CD4-positive, alpha-beta T cell (primary cell): Measurements from ENCODE around the gene SLC2A8. TPM values are rescaled to one million over a fixed set of nuclear protein-coding genes. Genes with fewer than 3 reads are reported as not detected.

Experiments used
- ATAC-seq: fragments of 200-7000 bp; cut with Tn5 transposase; one replicate; pipeline ENCODE4 v1.10.0; 2022; ENCODE audit warnings: mild to moderate bottlenecking; ENCODE audit not compliant: poor library complexity
- CTCF ChIA-PET: fragments of 350-600 bp; sonication (Branson Sonifier 250); formaldehyde crosslinking; loops from one replicate; lab custom pipeline; 2021; ENCODE audit warnings: antibody characterized with exemption, inconsistent platforms; lab: Charles Lee
- POLR2A ChIA-PET: fragments of 350-600 bp; sonication (Branson Sonifier 250); formaldehyde crosslinking; loops from one replicate; lab custom pipeline; 2021; ENCODE audit warnings: antibody characterized with exemption, inconsistent platforms; lab: Charles Lee
- DNase-seq, 14 experiments: peaks; one replicate each; pipeline ENCODE4 v3.0.0-alpha.2; 2013 to 2020; ENCODE audit warnings: mixed read lengths in 2 of 14
- H3K27ac ChIP-seq, 2 donors: one replicate each; pipeline versions ENCODE4 v1.5.1 to v1.7.0; 2013; ENCODE audit warnings: low read length in 2 of 2, low read depth in 1 of 2, mild to moderate bottlenecking in 1 of 2
- H3K27me3 ChIP-seq, 2 experiments: 1 replicate in 1 of 2; 2 replicates in 1 of 2; pipeline versions ENCODE4 v1.6.1 to v1.7.0; 2013; ENCODE audit warnings: low read length in 2 of 2, control low read depth in 1 of 2, mild to moderate bottlenecking in 1 of 2, moderate library complexity in 1 of 2; ENCODE audit not compliant: insufficient read depth in 2 of 2, control insufficient read depth in 1 of 2
- H3K36me3 ChIP-seq: one replicate; pipeline ENCODE4 v1.6.1; 2013; ENCODE audit warnings: low read length, control low read depth; ENCODE audit not compliant: insufficient read depth
- H3K4me1 ChIP-seq: one replicate; pipeline ENCODE4 v1.6.1; 2013; ENCODE audit warnings: low read length, control low read depth; ENCODE audit not compliant: insufficient read depth
- H3K4me3 ChIP-seq: one replicate; pipeline ENCODE4 v1.5.1; 2013; ENCODE audit warnings: mild to moderate bottlenecking, low read length, moderate library complexity
- H3K9me3 ChIP-seq, 2 experiments: 1 replicate in 1 of 2; 2 replicates in 1 of 2; pipeline versions ENCODE4 v1.6.1 to v1.7.0; 2013; ENCODE audit warnings: low read length in 2 of 2, mild to moderate bottlenecking in 2 of 2, control low read depth in 1 of 2, moderate library complexity in 1 of 2; ENCODE audit not compliant: control insufficient read depth in 1 of 2, insufficient read depth in 1 of 2
- H3K27ac Mint-ChIP-seq: one replicate; pipeline ENCODE4 v1.8.0; 2020; ENCODE audit warnings: mixed read lengths
- H3K27me3 Mint-ChIP-seq: one replicate; pipeline ENCODE4 v1.8.0; 2021; ENCODE audit warnings: mixed read lengths
- H3K36me3 Mint-ChIP-seq: one replicate; pipeline ENCODE4 v1.8.0; 2021; ENCODE audit warnings: low read depth, mixed read lengths
- H3K4me1 Mint-ChIP-seq: one replicate; pipeline ENCODE4 v1.8.0; 2021; ENCODE audit warnings: low read depth, mixed read lengths
- H3K4me3 Mint-ChIP-seq: one replicate; pipeline ENCODE4 v1.8.0; 2020; ENCODE audit warnings: mild to moderate bottlenecking, mixed read lengths
- H3K9me3 Mint-ChIP-seq: one replicate; pipeline ENCODE4 v1.8.0; 2020; ENCODE audit warnings: mixed read lengths
- CTCF ChIP-seq: fragments of 200-600 bp; IDR thresholded peaks from one replicate; pipeline ENCODE4 v1.8.0; 2022; ENCODE audit warnings: antibody characterized with exemption, mild to moderate bottlenecking
- intact Hi-C, 2 experiments: fragments of 100-400 bp; cut with DNase I in 1 of 2; cut with micrococcal nuclease in 1 of 2; formaldehyde crosslinking; loops; one replicate each; pipeline versions ENCODE4 v1.15.1 to v1.9.0; 2023 to 2025; cut with DNase I, micrococcal nuclease
- total RNA-seq, 174 experiments: library from RNA in 2 of 174; stranded (reverse) in 2 of 174; gene quantifications; one replicate each; pipeline ENCODE4 v1.2.3 and lab custom pipeline; 2021 to 2026

SLC2A8 gene
- total RNA-seq, 2 experiments from 2014 or later: 1.6 to 1.8 TPM

- Mint-ChIP-seq H3K4me3 (no peak overlapping the region), H3K4me1 (no peaks in the 10 kb centered on the region), H3K9me3 (no peaks in the 10 kb centered on the region), H3K27ac (no peak overlapping the region), H3K27me3 (peaks cover 77% of the 10 kb centered on the region), H3K36me3 (no peaks in the 10 kb centered on the region)
- Histone ChIP-seq H3K9me3 (no peaks in the 10 kb centered on the region), H3K27ac (no peak overlapping the region), H3K4me3 (no peak overlapping the region), H3K4me1 (no peaks in the 10 kb centered on the region), H3K36me3 (no peaks in the 10 kb centered on the region), H3K27me3 (peaks cover 4 to 20% of the 10 kb centered on the region in 2 experiments)
- DNase-seq: no peak
- ChIA-PET POLR2A (interaction anchor here (0.7 kb wide), 1 partner anchor 1638 kb away, joined by 5 read pairs; no protein-coding TSS in a partner anchor), CTCF (no interaction called here)
- ATAC-seq: no peak
- no peak for TF ChIP-seq CTCF
- intact Hi-C loops: no loop called here
Observed at GRCh38 chr9:127351182-127352166, 45.5 kb upstream of the SLC2A8 start.

- no peak for DNase-seq
- Mint-ChIP-seq H3K9me3 (no peaks in the 10 kb centered on the region), H3K27me3 (peaks cover 75% of the 10 kb centered on the region), H3K4me1 (no peaks in the 10 kb centered on the region), H3K36me3 (no peaks in the 10 kb centered on the region), H3K4me3 (no peak overlapping the region), H3K27ac (no peak overlapping the region)
- Histone ChIP-seq H3K36me3 (no peaks in the 10 kb centered on the region), H3K9me3 (no peaks in the 10 kb centered on the region), H3K27ac (no peak overlapping the region), H3K4me1 (no peaks in the 10 kb centered on the region), H3K27me3 (peaks cover 3 to 20% of the 10 kb centered on the region in 2 experiments), H3K4me3 (no peak overlapping the region)
- no peak for ATAC-seq
- TF ChIP-seq CTCF: no peak
- POLR2A ChIA-PET: no interaction called here
- CTCF ChIA-PET: no interaction called here
- intact Hi-C loops: no loop called here
Observed at GRCh38 chr9:127353882-127354281, 43.1 kb upstream of the SLC2A8 start.

GRCh38 chr9:127356906-127357305 is 40.1 kb upstream of the SLC2A8 start:
- Mint-ChIP-seq H3K36me3 (no peaks in the 10 kb centered on the region), H3K4me3 (no peak overlapping the region), H3K27ac (no peak overlapping the region), H3K9me3 (no peaks in the 10 kb centered on the region), H3K4me1 (no peaks in the 10 kb centered on the region), H3K27me3 (peaks cover 69% of the 10 kb centered on the region)
- POLR2A ChIA-PET: interaction anchor here (0.6 kb wide), 1 partner anchor 17 kb away, joined by 3 read pairs; no protein-coding TSS in a partner anchor
- no peaks in the 10 kb centered on the region for H3K36me3 ChIP-seq
- H3K27ac ChIP-seq: no peak overlapping the region
- no peaks in the 10 kb centered on the region for H3K9me3 ChIP-seq
- no peak overlapping the region for H3K4me3 ChIP-seq
- peaks cover 6 to 23% of the 10 kb centered on the region in 2 experiments for H3K27me3 ChIP-seq
- TF ChIP-seq CTCF: no peak
- no peak for ATAC-seq
- CTCF ChIA-PET: no interaction called here
- intact Hi-C loops: no loop called here
- DNase-seq: no peak
- no peaks in the 10 kb centered on the region for H3K4me1 ChIP-seq
